Peyer's patch (tissue), 4 donors: ENCODE measurements around the gene IFITM1. TPM values are rescaled to one million over a fixed set of nuclear protein-coding genes. Genes with fewer than 3 reads are reported as not detected.

Experiments used
- DNase-seq, 3 donors: peaks; one replicate each; pipeline ENCODE4 v3.0.0-alpha.2; 2017 to 2019
- H3K27ac ChIP-seq, 4 donors: fragments of 200-600 bp; sonication (generic); one replicate each; pipeline ENCODE4 v1.5.1; 2016 to 2019
- H3K27me3 ChIP-seq, 2 donors: fragments of 200-600 bp; sonication (generic); one replicate each; pipeline ENCODE4 v1.5.1; 2019
- H3K36me3 ChIP-seq, 3 donors: fragments of 200-600 bp; sonication (generic); one replicate each; pipeline ENCODE4 v1.5.1; 2016 to 2019
- H3K4me1 ChIP-seq, 4 donors: fragments of 200-600 bp; sonication (generic); one replicate each; pipeline ENCODE4 v1.5.1; 2016 to 2019
- H3K4me3 ChIP-seq, 4 donors: fragments of 200-600 bp; sonication (generic); 1 replicate in 3 of 4; 2 replicates in 1 of 4; pipeline ENCODE4 v1.5.1; 2016 to 2019; ENCODE audit warnings: mild to moderate bottlenecking in 1 of 4
- H3K9me3 ChIP-seq, 4 donors: fragments of 200-600 bp; sonication (generic); one replicate each; pipeline ENCODE4 v1.5.1; 2016 to 2019; ENCODE audit warnings: mild to moderate bottlenecking in 1 of 4
- POLR2A ChIP-seq, 2 donors: fragments of 450-650 bp; IDR thresholded peaks; one replicate each; pipeline ENCODE4 v1.5.1; 2017; ENCODE audit warnings: antibody characterized with exemption in 2 of 2, mild to moderate bottlenecking in 2 of 2, moderate library complexity in 2 of 2
- total RNA-seq, 4 donors: library from RNA; depleted of rRNA; stranded (reverse); fragments of >200 nt; gene quantifications; one replicate each; pipeline ENCODE4 v1.1.0, GENCODE V29; 2016
- TF ChIP-seq, protein P1 (sequence below), 6 experiments: fragments of 450-650 bp in 4 of 6; fragments of 200-600 bp in 2 of 6; sonication (generic) in 1 of 6; IDR thresholded peaks; one replicate each; pipeline ENCODE4 v1.5.1; 2017 to 2019; ENCODE audit warnings: antibody characterized with exemption in 6 of 6, mild to moderate bottlenecking in 3 of 6, moderate library complexity in 1 of 6

IFITM1 gene
- total RNA-seq, 4 donors from 2014 or later, result 45.9 to 141 (median 89.6) TPM

GRCh38 chr11:291281-292210 lies 22.3 kb upstream of the IFITM1 start:
- peak in 1 of 3 donors; percentile 47 for DNase-seq
- no peak overlapping the region for H3K27ac ChIP-seq
- TF ChIP-seq POLR2A (IDR thresholded peaks at IDR 0.05), result no peak
- TF ChIP-seq, protein P1, sequence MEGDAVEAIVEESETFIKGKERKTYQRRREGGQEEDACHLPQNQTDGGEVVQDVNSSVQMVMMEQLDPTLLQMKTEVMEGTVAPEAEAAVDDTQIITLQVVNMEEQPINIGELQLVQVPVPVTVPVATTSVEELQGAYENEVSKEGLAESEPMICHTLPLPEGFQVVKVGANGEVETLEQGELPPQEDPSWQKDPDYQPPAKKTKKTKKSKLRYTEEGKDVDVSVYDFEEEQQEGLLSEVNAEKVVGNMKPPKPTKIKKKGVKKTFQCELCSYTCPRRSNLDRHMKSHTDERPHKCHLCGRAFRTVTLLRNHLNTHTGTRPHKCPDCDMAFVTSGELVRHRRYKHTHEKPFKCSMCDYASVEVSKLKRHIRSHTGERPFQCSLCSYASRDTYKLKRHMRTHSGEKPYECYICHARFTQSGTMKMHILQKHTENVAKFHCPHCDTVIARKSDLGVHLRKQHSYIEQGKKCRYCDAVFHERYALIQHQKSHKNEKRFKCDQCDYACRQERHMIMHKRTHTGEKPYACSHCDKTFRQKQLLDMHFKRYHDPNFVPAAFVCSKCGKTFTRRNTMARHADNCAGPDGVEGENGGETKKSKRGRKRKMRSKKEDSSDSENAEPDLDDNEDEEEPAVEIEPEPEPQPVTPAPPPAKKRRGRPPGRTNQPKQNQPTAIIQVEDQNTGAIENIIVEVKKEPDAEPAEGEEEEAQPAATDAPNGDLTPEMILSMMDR (IDR thresholded peaks at IDR 0.05), result no peak
- H3K27me3 ChIP-seq, result no peaks in the 10 kb centered on the region
- H3K9me3 ChIP-seq, result no peaks in the 10 kb centered on the region
- H3K4me3 ChIP-seq, result no peak overlapping the region
- peaks cover 0 to 20% (median 4%) of the 10 kb centered on the region in 4 donors for H3K4me1 ChIP-seq
- H3K36me3 ChIP-seq, result peaks cover 0 to 21% (median 0%) of the 10 kb centered on the region in 3 donors

DNA sequence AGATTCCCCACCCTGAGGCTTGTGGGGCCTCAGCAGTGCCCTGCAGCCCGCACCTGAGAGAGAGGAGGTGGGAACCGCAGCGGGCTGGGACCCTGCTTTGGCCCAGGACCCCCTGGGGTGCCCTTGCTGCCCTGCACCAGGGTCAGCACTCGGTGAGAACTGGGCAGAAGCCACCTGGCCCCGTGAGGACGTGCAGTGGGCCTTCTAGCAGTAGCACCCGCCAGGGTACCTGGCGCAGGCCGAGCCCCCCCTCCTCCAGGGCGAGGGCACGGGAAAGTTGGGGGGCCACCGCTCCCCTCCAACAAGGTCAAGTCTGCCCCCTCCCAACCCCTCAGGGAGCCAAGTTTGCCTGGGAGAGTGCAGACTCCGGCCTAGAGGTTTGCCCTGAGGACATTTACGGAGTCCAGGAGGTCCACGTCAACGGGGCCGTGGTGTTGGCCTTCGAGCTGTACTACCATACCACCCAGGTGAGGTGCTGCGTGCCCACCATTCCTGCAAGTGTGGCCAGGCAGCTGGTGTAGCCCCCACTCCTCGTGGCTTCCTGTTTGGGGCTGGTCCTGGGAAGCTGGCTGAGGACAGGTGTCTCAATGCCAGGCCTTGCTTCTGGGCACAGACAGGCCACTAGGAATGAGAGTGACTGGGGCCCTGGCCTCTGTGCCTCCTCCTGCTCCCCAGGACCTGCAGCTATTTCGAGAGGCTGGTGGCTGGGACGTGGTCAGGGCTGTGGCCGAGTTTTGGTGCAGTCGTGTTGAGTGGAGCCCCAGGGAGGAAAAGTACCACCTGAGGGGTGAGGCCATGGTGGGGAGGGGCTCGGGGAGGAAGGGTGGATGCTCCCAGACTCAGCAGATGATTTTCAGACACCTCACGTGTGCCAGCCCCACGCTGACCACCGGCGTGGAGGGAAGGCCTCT lies 21.4 kb upstream of the IFITM1 start:
- peak in 1 of 3 donors; percentile 48 for DNase-seq
- peaks cover 0 to 21% (median 0%) of the 10 kb centered on the region in 3 donors for H3K36me3 ChIP-seq
- H3K27me3 ChIP-seq, result no peaks in the 10 kb centered on the region
- no peaks in the 10 kb centered on the region for H3K9me3 ChIP-seq
- no peak overlapping the region for H3K4me3 ChIP-seq
- peaks cover 0 to 24% (median 4%) of the 10 kb centered on the region in 4 donors for H3K4me1 ChIP-seq
- no peak overlapping the region for H3K27ac ChIP-seq
- TF ChIP-seq, protein P1 (IDR thresholded peaks at IDR 0.05), result no peak
- TF ChIP-seq POLR2A (IDR thresholded peaks at IDR 0.05), result no peak

GRCh38 chr11:293271-293851 lies 20.5 kb upstream of the IFITM1 start:
- Histone ChIP-seq H3K4me1 (peaks cover 0 to 31% (median 8%) of the 10 kb centered on the region in 4 donors), H3K36me3 (peaks cover 0 to 21% (median 0%) of the 10 kb centered on the region in 3 donors)

GRCh38 chr11:293852-294661 lies 19.8 kb upstream of the IFITM1 start:
- peaks cover 0 to 21% (median 0%) of the 10 kb centered on the region in 3 donors for H3K36me3 ChIP-seq
- H3K27me3 ChIP-seq, result no peaks in the 10 kb centered on the region
- peak in 1 of 3 donors; percentile 46 for DNase-seq
- no peak for TF ChIP-seq POLR2A (IDR thresholded peaks at IDR 0.05)
- TF ChIP-seq, protein P1 (IDR thresholded peaks at IDR 0.05), result no peak
- H3K4me1 ChIP-seq, result peaks cover 0 to 34% (median 8%) of the 10 kb centered on the region in 4 donors
- H3K9me3 ChIP-seq, result no peaks in the 10 kb centered on the region
- no peak overlapping the region for H3K27ac ChIP-seq
- no peak overlapping the region for H3K4me3 ChIP-seq

More at GRCh38 chr11:293271-293851, 20.5 kb upstream of the IFITM1 start:
- Histone ChIP-seq H3K9me3 (no peaks in the 10 kb centered on the region), H3K27ac (no peak overlapping the region), H3K4me3 (no peak overlapping the region), H3K27me3 (no peaks in the 10 kb centered on the region)
- no peak for DNase-seq
- TF ChIP-seq, protein P1 (IDR thresholded peaks at IDR 0.05), result no peak
- TF ChIP-seq POLR2A (IDR thresholded peaks at IDR 0.05), result no peak
